HAP-1 (cell line): ENCODE measurements around the gene BRAF.
"Not testable (repeated sequence)": the region's sequence is repeated elsewhere in the genome, so short reads cannot be mapped to it uniquely, and the experiment has no call there.

ENCODE experiments used
- DNase-seq, 2 experiments: peaks; one replicate each; pipeline ENCODE4 v3.0.0-alpha.2; 2016 to 2020; ENCODE audit warnings: low spot score in 2 of 2
- H3K27me3 ChIP-seq: fragments of 250-450 bp; sonication (Bioruptor Pico); 2 replicates; pipeline ENCODE4 v1.5.1; 2020; ENCODE audit warnings: low read depth, mild to moderate bottlenecking, moderate library complexity
- H3K36me3 ChIP-seq: fragments of 250-450 bp; sonication (Bioruptor Pico); replicated peaks from 2 replicates; pipeline ENCODE4 v1.5.1; 2020; ENCODE audit warnings: mild to moderate bottlenecking
- H3K4me1 ChIP-seq: fragments of 250-450 bp; sonication (Bioruptor Pico); 2 replicates; pipeline ENCODE4 v1.5.1; 2020; ENCODE audit warnings: mild to moderate bottlenecking
- H3K4me3 ChIP-seq: fragments of 250-450 bp; sonication (Bioruptor Pico); 2 replicates; pipeline ENCODE4 v1.5.1; 2020; ENCODE audit warnings: mild to moderate bottlenecking, moderate library complexity
- H3K9me3 ChIP-seq: fragments of 250-450 bp; sonication (Bioruptor Pico); 2 replicates; pipeline ENCODE4 v1.5.1; 2020; ENCODE audit warnings: mild to moderate bottlenecking, moderate library complexity
- in situ Hi-C: fragments of 300-500 bp; cut with MboI; formaldehyde crosslinking; loops from 3 replicates; pipeline ENCODE4 v1.14.3; 2020; ENCODE audit warnings: low sequenced_read_pairs, inconsistent platforms, mixed read lengths

BRAF gene

DNA sequence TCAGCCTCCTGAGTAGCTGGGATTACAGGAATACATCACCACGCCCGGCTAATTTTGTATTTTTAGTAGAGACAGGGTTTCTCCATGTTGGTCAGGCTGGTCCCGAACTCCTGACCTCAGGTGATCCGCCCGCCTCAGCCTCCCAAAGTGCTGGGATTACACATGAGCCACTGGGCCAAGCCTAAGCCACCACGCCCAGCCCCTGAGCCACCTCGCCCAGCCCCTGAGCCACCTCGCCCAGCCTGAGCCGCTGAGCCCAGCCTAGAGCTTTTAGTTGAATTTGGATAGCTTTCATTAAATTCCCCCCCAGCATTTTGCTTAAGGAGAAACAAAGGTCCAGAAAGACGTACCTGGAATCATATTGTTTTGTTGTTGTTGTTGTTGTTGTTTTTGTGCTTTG, 254.9 kb downstream of the BRAF start:
- in situ Hi-C loops, DNase-seq, H3K9me3 ChIP-seq, H3K36me3 ChIP-seq, H3K27me3 ChIP-seq, H3K4me3 ChIP-seq: not testable (repeated sequence)
- H3K4me1 ChIP-seq, result peaks cover 17% of the 10 kb centered on the region

DNA sequence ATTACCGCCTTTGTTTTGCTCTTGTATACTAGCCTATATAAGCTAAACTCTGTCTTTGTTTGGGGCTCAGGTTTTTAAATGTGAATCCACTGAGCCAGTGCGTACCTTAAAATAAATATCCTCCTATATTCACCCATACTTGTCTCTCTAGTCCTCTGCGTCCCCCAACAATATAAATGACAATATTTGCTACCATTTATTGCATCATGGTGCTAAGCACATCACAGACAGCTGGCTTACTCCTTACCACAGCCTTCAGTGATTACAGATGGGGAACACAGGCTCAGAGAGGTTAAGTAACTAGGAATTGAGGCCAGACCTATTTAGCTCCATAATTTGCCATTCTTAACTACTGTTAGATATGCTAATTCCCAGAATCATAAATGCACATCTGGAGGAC, 255.4 kb downstream of the BRAF start:
- Histone ChIP-seq H3K4me1 (peaks cover 12% of the 10 kb centered on the region), H3K4me3 (no peak overlapping the region), H3K27me3 (no peaks in the 10 kb centered on the region; the same call in 1 of the 2 replicates), H3K9me3 (no peaks in the 10 kb centered on the region), H3K36me3 (no peaks in the 10 kb centered on the region)
- in situ Hi-C loops, result no loop called here
- DNase-seq, result no peak
